H9 (cell line): ENCODE measurements around the gene KCNIP1. TPM values are rescaled to one million over a fixed set of nuclear protein-coding genes. Genes with fewer than 3 reads are reported as not detected.

ENCODE experiments used
- DNase-seq: peaks from one replicate; pipeline ENCODE4 v3.0.0-alpha.2; 2017
- H2AFZ ChIP-seq: one replicate; pipeline ENCODE4 v1.6.1; 2013; ENCODE audit warnings: mild to moderate bottlenecking, low read length, control low read depth, moderate library complexity
- H2AK5ac ChIP-seq: 2 replicates; pipeline ENCODE4 v1.6.1; 2013; ENCODE audit warnings: low read length, control low read depth, mixed read lengths; ENCODE audit not compliant: insufficient read length
- H2BK120ac ChIP-seq: one replicate; pipeline ENCODE4 v1.6.1; 2013; ENCODE audit warnings: low read depth, mild to moderate bottlenecking, low read length, control low read depth, inconsistent platforms; ENCODE audit not compliant: poor library complexity, severe bottlenecking
- H2BK12ac ChIP-seq: 2 replicates; pipeline ENCODE4 v1.6.1; 2013; ENCODE audit warnings: low read length, control low read depth, mixed read lengths, low read depth; ENCODE audit not compliant: insufficient read length
- H2BK15ac ChIP-seq: 2 replicates; pipeline ENCODE4 v1.6.1; 2013; ENCODE audit warnings: low read depth, low read length, control low read depth
- H2BK20ac ChIP-seq: one replicate; pipeline ENCODE4 v1.6.1; 2013; ENCODE audit warnings: low read depth, mild to moderate bottlenecking, low read length, control low read depth, inconsistent platforms; ENCODE audit not compliant: poor library complexity, severe bottlenecking
- H2BK5ac ChIP-seq: 2 replicates; pipeline ENCODE4 v1.6.1; 2013; ENCODE audit warnings: low read length, control low read depth, mixed read lengths; ENCODE audit not compliant: insufficient read length
- H3K14ac ChIP-seq: 2 replicates; pipeline ENCODE4 v1.6.1; 2013; ENCODE audit warnings: low read length, control low read depth; ENCODE audit not compliant: insufficient read depth
- H3K18ac ChIP-seq: 2 replicates; pipeline ENCODE4 v1.6.1; 2013; ENCODE audit warnings: low read depth, mild to moderate bottlenecking, mixed read lengths, low read length, control low read depth; ENCODE audit not compliant: insufficient read length
- H3K23ac ChIP-seq: 2 replicates; pipeline ENCODE4 v1.6.1; 2013; ENCODE audit warnings: low read length, control low read depth, mixed read lengths, low read depth; ENCODE audit not compliant: insufficient read length
- H3K23me2 ChIP-seq: 2 replicates; pipeline ENCODE4 v1.6.1; 2013; ENCODE audit warnings: low read depth, mild to moderate bottlenecking, mixed read lengths, low read length, control low read depth; ENCODE audit not compliant: insufficient read length, poor library complexity, severe bottlenecking
- H3K27ac ChIP-seq: 2 replicates; pipeline ENCODE4 v1.5.1; 2013; ENCODE audit warnings: low read length, control low read depth, mixed read lengths, low read depth; ENCODE audit not compliant: insufficient read length
- H3K27me3 ChIP-seq: 2 replicates; pipeline ENCODE4 v1.6.1; 2013; ENCODE audit warnings: low read length, control low read depth, inconsistent platforms; ENCODE audit not compliant: insufficient read depth
- H3K4ac ChIP-seq: 2 replicates; pipeline ENCODE4 v1.6.1; 2013; ENCODE audit warnings: low read depth, mild to moderate bottlenecking, control low read depth, inconsistent platforms, low read length, moderate library complexity
- H3K4me1 ChIP-seq: 2 replicates; pipeline ENCODE4 v1.6.1; 2013; ENCODE audit warnings: low read length, control low read depth, inconsistent platforms; ENCODE audit not compliant: insufficient read depth
- H3K4me2 ChIP-seq: 2 replicates; pipeline ENCODE4 v1.6.1; 2013; ENCODE audit warnings: low read length, control low read depth, mixed read lengths; ENCODE audit not compliant: insufficient read length, insufficient read depth
- H3K56ac ChIP-seq: 2 replicates; pipeline ENCODE4 v1.6.1; 2013; ENCODE audit warnings: low read depth, mild to moderate bottlenecking, mixed read lengths, low read length, control low read depth; ENCODE audit not compliant: insufficient read length
- H3K79me1 ChIP-seq: 2 replicates; pipeline ENCODE4 v1.6.1; 2013; ENCODE audit warnings: low read depth, mild to moderate bottlenecking, moderate library complexity, low read length, control low read depth, inconsistent platforms; ENCODE audit not compliant: insufficient read depth, poor library complexity, severe bottlenecking
- H3K79me2 ChIP-seq: 2 replicates; pipeline ENCODE4 v1.6.1; 2013; ENCODE audit warnings: low read length, control low read depth, inconsistent platforms; ENCODE audit not compliant: insufficient read depth
- H3K9ac ChIP-seq: 2 replicates; pipeline ENCODE4 v1.6.1; 2013; ENCODE audit warnings: low read length, control low read depth, mixed read lengths; ENCODE audit not compliant: insufficient read length; ENCODE audit errors: extremely low read depth
- H3K9me3 ChIP-seq: one replicate; pipeline ENCODE4 v1.6.1; 2013; ENCODE audit warnings: low read depth, low read length, inconsistent platforms; ENCODE audit not compliant: control insufficient read depth
- H3T11ph ChIP-seq: one replicate; pipeline ENCODE4 v1.6.1; 2013; ENCODE audit warnings: mild to moderate bottlenecking, low read length, control low read depth, inconsistent platforms
- H4K20me1 ChIP-seq: one replicate; pipeline ENCODE4 v1.6.1; 2013; ENCODE audit not compliant: control insufficient read depth, insufficient read length, insufficient read depth
- H4K5ac ChIP-seq: 2 replicates; pipeline ENCODE4 v1.6.1; 2013; ENCODE audit warnings: low read depth, mild to moderate bottlenecking, mixed read lengths, low read length, control low read depth; ENCODE audit not compliant: insufficient read length
- H4K8ac ChIP-seq: replicated peaks from 2 replicates; pipeline ENCODE4 v1.6.1; 2013; ENCODE audit warnings: low read length, control low read depth, mixed read lengths, low read depth; ENCODE audit not compliant: insufficient read length
- H4K91ac ChIP-seq: 2 replicates; pipeline ENCODE4 v1.6.1; 2013; ENCODE audit warnings: low read depth, mild to moderate bottlenecking, moderate library complexity, mixed read lengths, low read length, control low read depth; ENCODE audit not compliant: insufficient read length
- H3K27ac Mint-ChIP-seq, 3 experiments: 2 replicates in 2 of 3; 3 replicates in 1 of 3; pipeline ENCODE4 v1.8.0; 2020 to 2021; ENCODE audit warnings: mixed read lengths in 3 of 3, mild to moderate bottlenecking in 1 of 3, moderate library complexity in 1 of 3
- H3K27me3 Mint-ChIP-seq: 2 replicates; pipeline ENCODE4 v1.8.0; 2021; ENCODE audit warnings: low read depth, mild to moderate bottlenecking, moderate library complexity, mixed read lengths
- H3K36me3 Mint-ChIP-seq, 3 experiments: 2 replicates in 2 of 3; 3 replicates in 1 of 3; pipeline ENCODE4 v1.8.0; 2020 to 2021; ENCODE audit warnings: low read depth in 3 of 3, mixed read lengths in 3 of 3; ENCODE audit not compliant: insufficient read depth in 1 of 3
- H3K4me1 Mint-ChIP-seq, 2 experiments: 2 replicates each; pipeline ENCODE4 v1.8.0; 2020; ENCODE audit warnings: mixed read lengths in 2 of 2
- H3K4me3 Mint-ChIP-seq, 2 experiments: 2 replicates in 1 of 2; 3 replicates in 1 of 2; pipeline ENCODE4 v1.8.0; 2020 to 2021; ENCODE audit warnings: mild to moderate bottlenecking in 2 of 2, mixed read lengths in 2 of 2, moderate library complexity in 1 of 2
- H3K9me3 Mint-ChIP-seq, 2 experiments: 2 replicates in 1 of 2; 3 replicates in 1 of 2; pipeline ENCODE4 v1.8.0; 2020; ENCODE audit warnings: mild to moderate bottlenecking in 2 of 2, mixed read lengths in 2 of 2, moderate library complexity in 1 of 2
- WGBS: extraction: QIAGEN DNeasy Blood & Tissue Kit; methylation state at CpG from one replicate; pipeline ENCODE4 v1.1.7; 2013; ENCODE audit warnings: missing lambda C conversion rate, low lambda C conversion rate, mixed read lengths; ENCODE audit not compliant: insufficient read length; ENCODE audit errors: extremely low coverage; 5-methylcytosine and 5-hydroxymethylcytosine counted together
- total RNA-seq: library from RNA; stranded (reverse); gene quantifications from 2 replicates; pipeline ENCODE4 v1.2.1, GENCODE V29; 2021
- TF ChIP-seq, protein P1 (sequence below): fragments of 200-600 bp; sonication (generic); conservative IDR thresholded peaks from 3 replicates; pipeline ENCODE4 v1.8.0; 2021; ENCODE audit warnings: antibody characterized with exemption, mild to moderate bottlenecking

The KCNIP1 gene
- total RNA-seq, 1 experiment from 2014 or later = 0.63 TPM

- no peak overlapping the region for H2BK12ac ChIP-seq
- H3K79me1 ChIP-seq = no peaks in the 10 kb centered on the region
- H3K23ac ChIP-seq = no peak overlapping the region
- H3K27me3 ChIP-seq = no peaks in the 10 kb centered on the region
- DNase-seq = no peak
- no peak overlapping the region for H4K8ac ChIP-seq
- no peak overlapping the region for H3K14ac ChIP-seq
- H4K91ac ChIP-seq = no peak overlapping the region
- Mint-ChIP-seq H3K27ac (no peak overlapping the region), H3K4me3 (no peak overlapping the region), H3K9me3 (peaks cover 13 to 14% of the 10 kb centered on the region in 2 experiments; a peak in 2 of 5 replicates), H3K36me3 (peaks cover 0 to 10% (median 0%) of the 10 kb centered on the region in 3 experiments; a peak in 3 of 7 replicates), H3K4me1 (no peaks in the 10 kb centered on the region; a peak in 1 of 4 replicates), H3K27me3 (peaks cover 3% of the 10 kb centered on the region; the same call in 1 of the 2 replicates)
- no peak overlapping the region for H3K9ac ChIP-seq
- no peaks in the 10 kb centered on the region for H4K20me1 ChIP-seq
- no peak overlapping the region for H2BK120ac ChIP-seq
- H3K23me2 ChIP-seq = no peaks in the 10 kb centered on the region
- no peaks in the 10 kb centered on the region for H3K79me2 ChIP-seq
- no peak overlapping the region for H3T11ph ChIP-seq
- 100% methylated on average over 1 of the region's 6 CpGs for WGBS
- no peak overlapping the region for H4K5ac ChIP-seq
- H2AK5ac ChIP-seq = no peak overlapping the region
- H3K4me2 ChIP-seq = no peak overlapping the region
- no peaks in the 10 kb centered on the region for H3K9me3 ChIP-seq
- no peak overlapping the region for H2BK15ac ChIP-seq
- TF ChIP-seq, protein P1, sequence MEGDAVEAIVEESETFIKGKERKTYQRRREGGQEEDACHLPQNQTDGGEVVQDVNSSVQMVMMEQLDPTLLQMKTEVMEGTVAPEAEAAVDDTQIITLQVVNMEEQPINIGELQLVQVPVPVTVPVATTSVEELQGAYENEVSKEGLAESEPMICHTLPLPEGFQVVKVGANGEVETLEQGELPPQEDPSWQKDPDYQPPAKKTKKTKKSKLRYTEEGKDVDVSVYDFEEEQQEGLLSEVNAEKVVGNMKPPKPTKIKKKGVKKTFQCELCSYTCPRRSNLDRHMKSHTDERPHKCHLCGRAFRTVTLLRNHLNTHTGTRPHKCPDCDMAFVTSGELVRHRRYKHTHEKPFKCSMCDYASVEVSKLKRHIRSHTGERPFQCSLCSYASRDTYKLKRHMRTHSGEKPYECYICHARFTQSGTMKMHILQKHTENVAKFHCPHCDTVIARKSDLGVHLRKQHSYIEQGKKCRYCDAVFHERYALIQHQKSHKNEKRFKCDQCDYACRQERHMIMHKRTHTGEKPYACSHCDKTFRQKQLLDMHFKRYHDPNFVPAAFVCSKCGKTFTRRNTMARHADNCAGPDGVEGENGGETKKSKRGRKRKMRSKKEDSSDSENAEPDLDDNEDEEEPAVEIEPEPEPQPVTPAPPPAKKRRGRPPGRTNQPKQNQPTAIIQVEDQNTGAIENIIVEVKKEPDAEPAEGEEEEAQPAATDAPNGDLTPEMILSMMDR = no peak
- H3K56ac ChIP-seq = no peak overlapping the region
- no peaks in the 10 kb centered on the region for H3K4me1 ChIP-seq
- no peak overlapping the region for H3K27ac ChIP-seq
- no peak overlapping the region for H2BK5ac ChIP-seq
- no peak overlapping the region for H3K18ac ChIP-seq
- no peak overlapping the region for H2BK20ac ChIP-seq
- no peak overlapping the region for H2AFZ ChIP-seq
- H3K4ac ChIP-seq = no peak overlapping the region
Measured at GRCh38 chr5:170709640-170710039, 205.8 kb downstream of the KCNIP1 start.
